ENCODE measurements around the gene RBBP8NL.

RBBP8NL gene

DNA sequence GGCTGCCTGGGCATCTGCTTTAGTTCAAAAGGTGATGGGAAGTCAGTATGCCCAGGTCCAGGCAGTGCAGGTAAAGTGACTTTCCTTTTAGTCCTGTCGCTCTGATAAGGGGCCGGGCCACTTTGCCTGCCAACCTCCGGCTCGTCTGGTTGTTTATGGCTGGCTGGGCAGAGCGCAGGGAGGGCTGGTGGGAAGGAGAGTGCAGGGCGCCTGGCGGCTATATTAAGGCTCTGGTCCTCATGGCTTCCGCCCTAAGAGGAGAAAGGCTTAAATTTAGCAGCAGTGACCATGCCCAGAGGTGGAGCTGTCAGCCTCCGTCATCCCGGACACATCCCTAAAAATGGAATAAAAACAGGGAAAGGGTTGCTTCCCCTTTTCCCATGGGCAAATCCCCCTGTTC, 33.8 kb upstream of the RBBP8NL start:
- H3K4me3 ChIP-seq (ENCODE audit: low read length, poor library complexity, severe bottlenecking) = no peak overlapping the region
- no peaks in the 10 kb centered on the region for H4K20me1 ChIP-seq (ENCODE audit: insufficient read depth, low read length, poor library complexity, severe bottlenecking)
- H3K36me3 ChIP-seq (ENCODE audit: insufficient read depth, low read length) = no peaks in the 10 kb centered on the region
- no peaks in the 10 kb centered on the region for H3F3A ChIP-seq (ENCODE audit: low read depth)
- H3K9ac ChIP-seq (ENCODE audit: low read depth, low read length, poor library complexity, severe bottlenecking) = no peak overlapping the region
- H3K9me2 ChIP-seq (replicated peaks; ENCODE audit: low read depth, low read length) = no peaks in the 10 kb centered on the region
- no peaks in the 10 kb centered on the region for H3K4me1 ChIP-seq (ENCODE audit: insufficient read depth, low read length, poor library complexity, severe bottlenecking)
- H2AFZ ChIP-seq (ENCODE audit: low read length) = no peak overlapping the region
- H3K27me3 ChIP-seq (ENCODE audit: insufficient read depth, low read length, poor library complexity, severe bottlenecking) = no peaks in the 10 kb centered on the region
- H3K4me2 ChIP-seq (ENCODE audit: low read depth, low read length, poor library complexity, severe bottlenecking) = no peak overlapping the region
- H3K9me3 ChIP-seq (ENCODE audit: insufficient read depth, low read depth, low read length) = no peaks in the 10 kb centered on the region
- TF ChIP-seq, protein P1, sequence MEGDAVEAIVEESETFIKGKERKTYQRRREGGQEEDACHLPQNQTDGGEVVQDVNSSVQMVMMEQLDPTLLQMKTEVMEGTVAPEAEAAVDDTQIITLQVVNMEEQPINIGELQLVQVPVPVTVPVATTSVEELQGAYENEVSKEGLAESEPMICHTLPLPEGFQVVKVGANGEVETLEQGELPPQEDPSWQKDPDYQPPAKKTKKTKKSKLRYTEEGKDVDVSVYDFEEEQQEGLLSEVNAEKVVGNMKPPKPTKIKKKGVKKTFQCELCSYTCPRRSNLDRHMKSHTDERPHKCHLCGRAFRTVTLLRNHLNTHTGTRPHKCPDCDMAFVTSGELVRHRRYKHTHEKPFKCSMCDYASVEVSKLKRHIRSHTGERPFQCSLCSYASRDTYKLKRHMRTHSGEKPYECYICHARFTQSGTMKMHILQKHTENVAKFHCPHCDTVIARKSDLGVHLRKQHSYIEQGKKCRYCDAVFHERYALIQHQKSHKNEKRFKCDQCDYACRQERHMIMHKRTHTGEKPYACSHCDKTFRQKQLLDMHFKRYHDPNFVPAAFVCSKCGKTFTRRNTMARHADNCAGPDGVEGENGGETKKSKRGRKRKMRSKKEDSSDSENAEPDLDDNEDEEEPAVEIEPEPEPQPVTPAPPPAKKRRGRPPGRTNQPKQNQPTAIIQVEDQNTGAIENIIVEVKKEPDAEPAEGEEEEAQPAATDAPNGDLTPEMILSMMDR (conservative IDR thresholded peaks at IDR 0.05; ENCODE audit: low read length) = no peak
- TF ChIP-seq EZH2phosphoT487 (IDR thresholded peaks at IDR 0.05; ENCODE audit: borderline replicate concordance) = no peak
- no peaks in the 10 kb centered on the region for H3K79me2 ChIP-seq (ENCODE audit: insufficient read depth, low read length)

DNA sequence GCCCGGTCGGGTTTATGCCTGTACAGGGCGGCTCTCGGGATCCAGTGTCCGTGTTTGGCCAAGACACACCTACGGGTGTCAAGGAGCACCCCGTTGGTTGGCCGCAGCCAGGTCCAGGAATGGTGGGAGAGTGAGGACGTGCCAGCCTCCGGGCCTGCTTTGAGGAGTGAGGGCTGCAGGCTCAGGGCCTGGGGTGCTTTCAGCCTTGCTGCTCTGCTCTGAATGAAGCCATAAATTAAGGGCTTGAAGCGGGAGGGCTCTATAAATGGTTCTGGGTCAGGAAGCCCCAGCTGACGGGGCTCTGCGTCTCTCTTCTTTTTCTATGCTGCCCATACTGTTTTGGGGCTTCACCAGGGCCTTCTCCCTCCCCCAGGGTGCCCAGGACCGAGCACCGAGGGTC, 33.3 kb upstream of the RBBP8NL start:
- TF ChIP-seq, protein P1 (conservative IDR thresholded peaks at IDR 0.05; ENCODE audit: low read length) = no peak
- TF ChIP-seq EZH2phosphoT487 (IDR thresholded peaks at IDR 0.05; ENCODE audit: borderline replicate concordance) = no peak
- H3K4me2 ChIP-seq (ENCODE audit: low read depth, low read length, poor library complexity, severe bottlenecking) = no peak overlapping the region
- H3K9me2 ChIP-seq (replicated peaks; ENCODE audit: low read depth, low read length) = no peaks in the 10 kb centered on the region
- no peaks in the 10 kb centered on the region for H4K20me1 ChIP-seq (ENCODE audit: insufficient read depth, low read length, poor library complexity, severe bottlenecking)
- H3K9me3 ChIP-seq (ENCODE audit: insufficient read depth, low read depth, low read length) = no peaks in the 10 kb centered on the region
- no peak overlapping the region for H2AFZ ChIP-seq (ENCODE audit: low read length)
- no peak overlapping the region for H3K9ac ChIP-seq (ENCODE audit: low read depth, low read length, poor library complexity, severe bottlenecking)
- no peaks in the 10 kb centered on the region for H3K79me2 ChIP-seq (ENCODE audit: insufficient read depth, low read length)
- no peaks in the 10 kb centered on the region for H3K27me3 ChIP-seq (ENCODE audit: insufficient read depth, low read length, poor library complexity, severe bottlenecking)
- H3K4me3 ChIP-seq (ENCODE audit: low read length, poor library complexity, severe bottlenecking) = no peak overlapping the region
- H3K36me3 ChIP-seq (ENCODE audit: insufficient read depth, low read length) = no peaks in the 10 kb centered on the region
- H3K4me1 ChIP-seq (ENCODE audit: insufficient read depth, low read length, poor library complexity, severe bottlenecking) = no peaks in the 10 kb centered on the region
- no peaks in the 10 kb centered on the region for H3F3A ChIP-seq (ENCODE audit: low read depth)

DNA sequence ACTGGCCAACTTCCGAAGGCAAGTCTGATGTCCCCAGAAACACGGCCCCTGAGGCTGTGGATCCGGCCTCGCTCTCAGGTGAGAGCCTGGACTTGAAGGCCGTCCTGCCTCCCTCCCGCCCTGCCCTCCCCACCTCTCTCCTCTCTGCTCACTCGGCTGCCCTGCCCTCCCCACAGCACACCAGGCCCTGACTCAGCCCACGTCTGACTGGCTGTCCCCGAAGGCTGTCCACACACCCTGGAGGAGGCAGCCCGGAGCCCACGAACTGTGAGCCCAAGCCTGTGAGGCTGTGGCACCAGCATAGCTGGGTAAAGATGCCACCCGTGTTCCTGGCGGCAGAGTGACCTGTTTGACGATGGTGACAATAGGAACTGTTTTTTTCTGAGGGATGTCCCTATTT, 32.1 kb upstream of the RBBP8NL start:
- no peaks in the 10 kb centered on the region for H3K9me2 ChIP-seq (replicated peaks; ENCODE audit: low read depth, low read length)
- no peak for TF ChIP-seq EZH2phosphoT487 (IDR thresholded peaks at IDR 0.05; ENCODE audit: borderline replicate concordance)
- TF ChIP-seq, protein P1 (conservative IDR thresholded peaks at IDR 0.05; ENCODE audit: low read length) = no peak
- no peak overlapping the region for H3K9ac ChIP-seq (ENCODE audit: low read depth, low read length, poor library complexity, severe bottlenecking)
- H3K4me3 ChIP-seq (ENCODE audit: low read length, poor library complexity, severe bottlenecking) = no peak overlapping the region
- H4K20me1 ChIP-seq (ENCODE audit: insufficient read depth, low read length, poor library complexity, severe bottlenecking) = no peaks in the 10 kb centered on the region
- H2AFZ ChIP-seq (ENCODE audit: low read length) = no peak overlapping the region
- no peaks in the 10 kb centered on the region for H3K9me3 ChIP-seq (ENCODE audit: insufficient read depth, low read depth, low read length)
- H3K4me1 ChIP-seq (ENCODE audit: insufficient read depth, low read length, poor library complexity, severe bottlenecking) = no peaks in the 10 kb centered on the region
- H3K27me3 ChIP-seq (ENCODE audit: insufficient read depth, low read length, poor library complexity, severe bottlenecking) = no peaks in the 10 kb centered on the region
- H3K4me2 ChIP-seq (ENCODE audit: low read depth, low read length, poor library complexity, severe bottlenecking) = no peak overlapping the region
- H3F3A ChIP-seq (ENCODE audit: low read depth) = no peaks in the 10 kb centered on the region
- H3K36me3 ChIP-seq (ENCODE audit: insufficient read depth, low read length) = no peaks in the 10 kb centered on the region
- no peaks in the 10 kb centered on the region for H3K79me2 ChIP-seq (ENCODE audit: insufficient read depth, low read length)
